ENCODE data around the gene MYO1B. TPM values are rescaled to one million over a fixed set of nuclear protein-coding genes. Genes with fewer than 3 reads are reported as not detected.

MYO1B gene
- total and polyA plus RNA-seq, 2 experiments from 2014 or later: 26.4 to 70.6 TPM

GRCh38 chr2:191432121-191432520, 186.9 kb downstream of the MYO1B start:
- H3K9me3 Mint-ChIP-seq: peaks cover 3% of the 10 kb centered on the region; the same call in 1 of the 3 replicates
- no peaks in the 10 kb centered on the region for H3K27me3 Mint-ChIP-seq (ENCODE audit: insufficient read depth, low read depth, poor library complexity)
- Histone ChIP-seq H3F3A (replicated peaks; ENCODE audit: low read depth) (no peaks in the 10 kb centered on the region), H4K20me1 (replicated peaks; ENCODE audit: insufficient read depth) (no peaks in the 10 kb centered on the region), H3K36me3 (ENCODE audit: insufficient read depth) (no peaks in the 10 kb centered on the region), H3K27ac (ENCODE audit: low read depth) (no peak overlapping the region), H3K4me2 (no peak overlapping the region), H3K27me3 (ENCODE audit: insufficient read depth) (no peaks in the 10 kb centered on the region), H2AFZ (no peak overlapping the region), H3K4me3 (no peak overlapping the region), H3K4me1 (ENCODE audit: insufficient read depth) (no peaks in the 10 kb centered on the region), H3K79me2 (replicated peaks; ENCODE audit: insufficient read depth) (no peaks in the 10 kb centered on the region), H3K9me2 (ENCODE audit: insufficient read depth) (peaks cover 10% of the 10 kb centered on the region; the same call in 1 of the 2 replicates)
- DNase-seq (ENCODE audit: low spot score) (no peak), ATAC-seq (no peak)
- H3K27ac Mint-ChIP-seq: no peak overlapping the region
- no peaks in the 10 kb centered on the region for H3K36me3 Mint-ChIP-seq (ENCODE audit: low read depth)
- TF ChIP-seq POLR2AphosphoS5 (IDR thresholded peaks at IDR 0.05; ENCODE audit: low read depth) (no peak), EZH2 (IDR thresholded peaks at IDR 0.05; ENCODE audit: low read depth, unreplicated experiment) (no peak), ZNF114 (CRISPR knock-in tag; IDR thresholded peaks at IDR 0.05) (no peak), ETS1 (IDR thresholded peaks at IDR 0.05) (no peak), REST (IDR thresholded peaks at IDR 0.05; ENCODE audit: unreplicated experiment) (no peak), JUNB (IDR thresholded peaks at IDR 0.05; ENCODE audit: unreplicated experiment) (no peak), EZH2phosphoT487 (IDR thresholded peaks at IDR 0.05; ENCODE audit: unreplicated experiment) (no peak), CTCF (conservative IDR thresholded peaks at IDR 0.05; ENCODE audit: low read depth in 2 of 2) (no peak), CREB1 (CRISPR knock-in tag; IDR thresholded peaks at IDR 0.05; ENCODE audit: low read depth) (no peak), ZNF462 (CRISPR knock-in tag; IDR thresholded peaks at IDR 0.05) (no peak), STAT1 (IDR thresholded peaks at IDR 0.05; ENCODE audit: unreplicated experiment) (no peak), NANOG (IDR thresholded peaks at IDR 0.05; ENCODE audit: borderline replicate concordance) (no peak), ZNF331 (CRISPR knock-in tag; IDR thresholded peaks at IDR 0.05; ENCODE audit: low read depth) (no peak)
- H3K4me1 Mint-ChIP-seq: no peaks in the 10 kb centered on the region
- H3K4me3 Mint-ChIP-seq: no peak overlapping the region
